ENCODE data around the gene NPAS3.

The NPAS3 gene

GRCh38 chr14:33844118-33844517, 905.4 kb downstream of the NPAS3 start:
- no peak overlapping the region for H3K27ac Mint-ChIP-seq
- H3K36me3 Mint-ChIP-seq (ENCODE audit: low read depth), result no peaks in the 10 kb centered on the region
- no peaks in the 10 kb centered on the region for H3K9me3 Mint-ChIP-seq
- H3K4me3 Mint-ChIP-seq, result no peak overlapping the region
- ATAC-seq, result no peak
- DNase-seq, result no peak
- H3K27me3 Mint-ChIP-seq, result no peaks in the 10 kb centered on the region
- H3K4me1 Mint-ChIP-seq, result peaks cover 6% of the 10 kb centered on the region

- no peak for DNase-seq
- H3K27me3 Mint-ChIP-seq, result no peaks in the 10 kb centered on the region
- H3K36me3 Mint-ChIP-seq (ENCODE audit: low read depth), result no peaks in the 10 kb centered on the region
- H3K4me1 Mint-ChIP-seq, result peaks cover 6% of the 10 kb centered on the region
- H3K9me3 Mint-ChIP-seq, result no peaks in the 10 kb centered on the region
- ATAC-seq, result no peak
- no peak overlapping the region for H3K27ac Mint-ChIP-seq
- no peak overlapping the region for H3K4me3 Mint-ChIP-seq
Measured at GRCh38 chr14:33846100-33846824, 907.6 kb downstream of the NPAS3 start.

- no peaks in the 10 kb centered on the region for H3K27me3 Mint-ChIP-seq
- no peak overlapping the region for H3K27ac Mint-ChIP-seq
- H3K4me1 Mint-ChIP-seq, result peaks cover 6% of the 10 kb centered on the region
- DNase-seq, result no peak
- H3K4me3 Mint-ChIP-seq, result no peak overlapping the region
- no peaks in the 10 kb centered on the region for H3K9me3 Mint-ChIP-seq
- ATAC-seq, result no peak
- no peaks in the 10 kb centered on the region for H3K36me3 Mint-ChIP-seq (ENCODE audit: low read depth)
Measured at GRCh38 chr14:33847066-33847465, 908.4 kb downstream of the NPAS3 start.

GRCh38 chr14:33848009-33848408, 909.3 kb downstream of the NPAS3 start:
- H3K27me3 Mint-ChIP-seq, result no peaks in the 10 kb centered on the region
- H3K4me1 Mint-ChIP-seq, result peaks cover 6% of the 10 kb centered on the region
- no peak overlapping the region for H3K27ac Mint-ChIP-seq
- H3K9me3 Mint-ChIP-seq, result no peaks in the 10 kb centered on the region
- H3K36me3 Mint-ChIP-seq (ENCODE audit: low read depth), result no peaks in the 10 kb centered on the region
- DNase-seq (no peak), ATAC-seq (no peak)
- no peak overlapping the region for H3K4me3 Mint-ChIP-seq

GRCh38 chr14:33848706-33849454, 910.2 kb downstream of the NPAS3 start:
- no peaks in the 10 kb centered on the region for H3K36me3 Mint-ChIP-seq (ENCODE audit: low read depth)

GRCh38 chr14:33849455-33849801, 910.7 kb downstream of the NPAS3 start:
- H3K4me3 Mint-ChIP-seq, result no peak overlapping the region
- H3K27me3 Mint-ChIP-seq, result no peaks in the 10 kb centered on the region
- peaks cover 6% of the 10 kb centered on the region for H3K4me1 Mint-ChIP-seq
- no peaks in the 10 kb centered on the region for H3K9me3 Mint-ChIP-seq
- no peak for DNase-seq
- no peaks in the 10 kb centered on the region for H3K36me3 Mint-ChIP-seq (ENCODE audit: low read depth)
- no peak for ATAC-seq
- no peak overlapping the region for H3K27ac Mint-ChIP-seq

More at GRCh38 chr14:33848706-33849454, 910.2 kb downstream of the NPAS3 start:
- H3K4me3 Mint-ChIP-seq, result no peak overlapping the region
- ATAC-seq, result no peak
- peak; percentile 29 for DNase-seq
- H3K4me1 Mint-ChIP-seq, result peaks cover 6% of the 10 kb centered on the region
- no peaks in the 10 kb centered on the region for H3K27me3 Mint-ChIP-seq
- no peak overlapping the region for H3K27ac Mint-ChIP-seq
- no peaks in the 10 kb centered on the region for H3K9me3 Mint-ChIP-seq

GRCh38 chr14:33850826-33851225, 912.1 kb downstream of the NPAS3 start:
- DNase-seq (no peak), ATAC-seq (no peak)
- H3K9me3 Mint-ChIP-seq, result no peaks in the 10 kb centered on the region
- H3K27me3 Mint-ChIP-seq, result no peaks in the 10 kb centered on the region
- H3K27ac Mint-ChIP-seq, result no peak overlapping the region
- peaks cover 6% of the 10 kb centered on the region for H3K4me1 Mint-ChIP-seq
- H3K36me3 Mint-ChIP-seq (ENCODE audit: low read depth), result no peaks in the 10 kb centered on the region
- no peak overlapping the region for H3K4me3 Mint-ChIP-seq

- no peaks in the 10 kb centered on the region for H3K9me3 Mint-ChIP-seq
- DNase-seq, result no peak
- peaks cover under 1% of the 10 kb centered on the region for H3K4me1 Mint-ChIP-seq
- H3K27ac Mint-ChIP-seq, result no peak overlapping the region
- H3K36me3 Mint-ChIP-seq (ENCODE audit: low read depth), result no peaks in the 10 kb centered on the region
- H3K27me3 Mint-ChIP-seq, result no peaks in the 10 kb centered on the region
- H3K4me3 Mint-ChIP-seq, result no peak overlapping the region
- no peak for ATAC-seq
Measured at GRCh38 chr14:33851366-33851765, 912.7 kb downstream of the NPAS3 start.

GRCh38 chr14:33851931-33852330, 913.3 kb downstream of the NPAS3 start:
- no peak overlapping the region for H3K4me3 Mint-ChIP-seq
- no peaks in the 10 kb centered on the region for H3K27me3 Mint-ChIP-seq
- H3K9me3 Mint-ChIP-seq, result no peaks in the 10 kb centered on the region
- no peaks in the 10 kb centered on the region for H3K4me1 Mint-ChIP-seq
- no peak for ATAC-seq
- H3K36me3 Mint-ChIP-seq (ENCODE audit: low read depth), result no peaks in the 10 kb centered on the region
- H3K27ac Mint-ChIP-seq, result no peak overlapping the region
- no peak for DNase-seq
